NB4 (cell line): ENCODE measurements around the gene RBMS3.

Source experiments
- CTCF ChIP-seq: IDR thresholded peaks from one replicate; pipeline ENCODE4 v1.5.1; 2012; ENCODE audit warnings: low read depth, low read length
- POLR2A ChIP-seq: IDR thresholded peaks from 2 replicates; pipeline ENCODE4 v1.6.1; 2011; ENCODE audit warnings: mild to moderate bottlenecking; ENCODE audit not compliant: insufficient read length; ENCODE audit errors: extremely low read depth

GRCh38 chr3:29601861-29602585 lies 321.2 kb downstream of the RBMS3 start:
- TF ChIP-seq CTCF (no peak), POLR2A (no peak)
